IPS-15b (cell line): Measurements from ENCODE around the gene BARD1.

ENCODE experiments used
- H3K27me3 ChIP-seq: one replicate; pipeline ENCODE4 v1.6.1; 2013; ENCODE audit warnings: low read length; ENCODE audit not compliant: control insufficient read depth, insufficient read depth
- H3K36me3 ChIP-seq: one replicate; pipeline ENCODE4 v1.6.1; 2013; ENCODE audit warnings: low read length; ENCODE audit not compliant: control insufficient read depth, insufficient read depth
- H3K4me1 ChIP-seq: one replicate; pipeline ENCODE4 v1.6.1; 2013; ENCODE audit warnings: mild to moderate bottlenecking, low read length; ENCODE audit not compliant: control insufficient read depth, insufficient read depth
- H3K4me3 ChIP-seq: one replicate; pipeline ENCODE4 v1.5.1; 2013; ENCODE audit warnings: low read depth, low read length
- H3K9ac ChIP-seq: one replicate; pipeline ENCODE4 v1.6.1; 2013; ENCODE audit warnings: low read depth, mild to moderate bottlenecking, low read length
- H3K9me3 ChIP-seq: one replicate; pipeline ENCODE4 v1.6.1; 2013; ENCODE audit warnings: mild to moderate bottlenecking, low read length; ENCODE audit not compliant: control insufficient read depth, insufficient read depth

BARD1 gene

GRCh38 chr2:214808981-214809750 lies at the start of gene BARD1:
Gene BARD1 (minus strand): TSS chr2:214809683. CDS start chr2:214809569, 114 bp downstream.
- no peaks in the 10 kb centered on the region for H3K9me3 ChIP-seq
- H3K4me1 ChIP-seq = peaks cover 16% of the 10 kb centered on the region
- no peaks in the 10 kb centered on the region for H3K36me3 ChIP-seq
- peaks cover 7% of the 10 kb centered on the region for H3K27me3 ChIP-seq
- peak within 1 kb of the TSS; percentile 79 for H3K9ac ChIP-seq
- H3K4me3 ChIP-seq = peak within 1 kb of the TSS; percentile 84

GRCh38 chr2:214856137-214856536 lies 46.7 kb upstream of the BARD1 start:
- H3K4me3 ChIP-seq = no peak overlapping the region
- no peaks in the 10 kb centered on the region for H3K4me1 ChIP-seq
- no peaks in the 10 kb centered on the region for H3K27me3 ChIP-seq
- no peaks in the 10 kb centered on the region for H3K36me3 ChIP-seq
- H3K9me3 ChIP-seq = no peaks in the 10 kb centered on the region
- H3K9ac ChIP-seq = no peak overlapping the region

DNA sequence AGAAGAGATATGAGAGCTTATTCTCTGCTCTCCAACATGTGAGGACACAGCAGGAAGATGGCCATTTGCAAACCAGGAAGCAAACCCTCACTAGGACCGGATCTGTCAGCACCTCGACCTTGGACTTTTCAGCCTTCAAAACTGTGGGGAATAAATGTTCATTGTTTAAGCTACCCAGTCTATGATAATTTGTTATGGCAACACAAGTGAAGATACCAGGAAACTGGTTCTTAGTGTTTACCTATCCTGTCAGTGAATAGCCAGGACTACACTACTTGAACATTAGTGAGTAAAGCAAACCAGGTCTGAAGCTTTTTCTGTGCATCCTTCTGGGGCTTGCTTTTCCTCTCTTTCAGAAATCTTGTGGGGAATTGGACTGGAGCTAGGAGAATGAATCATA lies 44.4 kb upstream of the BARD1 start:
- no peaks in the 10 kb centered on the region for H3K27me3 ChIP-seq
- no peaks in the 10 kb centered on the region for H3K9me3 ChIP-seq
- H3K4me3 ChIP-seq = no peak overlapping the region

GRCh38 chr2:214843823-214844222 lies 34.3 kb upstream of the BARD1 start:
- Histone ChIP-seq H3K4me1 (no peaks in the 10 kb centered on the region), H3K9ac (no peak overlapping the region), H3K4me3 (no peak overlapping the region), H3K36me3 (no peaks in the 10 kb centered on the region), H3K9me3 (peaks cover 3% of the 10 kb centered on the region), H3K27me3 (no peaks in the 10 kb centered on the region)

More for the DNA sequence above, 44.4 kb upstream of the BARD1 start:
- Histone ChIP-seq H3K9ac (no peak overlapping the region), H3K36me3 (no peaks in the 10 kb centered on the region), H3K4me1 (no peaks in the 10 kb centered on the region)

GRCh38 chr2:214839464-214839863 lies 30.0 kb upstream of the BARD1 start:
- peaks cover 7% of the 10 kb centered on the region for H3K4me1 ChIP-seq
- H3K36me3 ChIP-seq = no peaks in the 10 kb centered on the region
- H3K4me3 ChIP-seq = no peak overlapping the region
- no peak overlapping the region for H3K9ac ChIP-seq
- H3K27me3 ChIP-seq = no peaks in the 10 kb centered on the region
- H3K9me3 ChIP-seq = peaks cover 3% of the 10 kb centered on the region

DNA sequence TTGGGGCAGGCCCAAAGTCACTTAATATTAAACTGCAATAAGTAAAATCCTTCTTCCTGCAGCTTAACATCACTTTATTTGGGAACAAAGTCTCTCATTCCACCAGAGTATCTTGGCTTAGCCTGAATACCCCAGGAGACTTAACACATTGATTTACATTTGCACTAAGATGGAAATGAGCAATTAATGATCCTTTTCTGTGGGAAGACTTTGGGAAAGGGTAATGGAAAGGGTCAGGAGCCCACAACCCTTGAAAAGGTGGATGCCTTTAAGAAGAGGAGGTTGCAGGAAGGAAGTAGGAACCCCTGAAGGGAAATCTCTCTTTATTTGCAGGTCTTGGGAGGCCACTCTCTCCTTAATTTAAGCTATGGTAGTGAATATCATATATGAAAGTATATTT lies 28.0 kb upstream of the BARD1 start:
- Histone ChIP-seq H3K27me3 (no peaks in the 10 kb centered on the region), H3K9me3 (peaks cover 3% of the 10 kb centered on the region), H3K4me1 (peaks cover 7% of the 10 kb centered on the region), H3K4me3 (no peak overlapping the region), H3K36me3 (no peaks in the 10 kb centered on the region), H3K9ac (no peak overlapping the region)

GRCh38 chr2:214836568-214836967 lies 27.1 kb upstream of the BARD1 start:
- Histone ChIP-seq H3K9me3 (peaks cover 3% of the 10 kb centered on the region), H3K36me3 (no peaks in the 10 kb centered on the region), H3K4me3 (no peak overlapping the region), H3K27me3 (no peaks in the 10 kb centered on the region), H3K9ac (no peak overlapping the region), H3K4me1 (peaks cover 7% of the 10 kb centered on the region)

DNA sequence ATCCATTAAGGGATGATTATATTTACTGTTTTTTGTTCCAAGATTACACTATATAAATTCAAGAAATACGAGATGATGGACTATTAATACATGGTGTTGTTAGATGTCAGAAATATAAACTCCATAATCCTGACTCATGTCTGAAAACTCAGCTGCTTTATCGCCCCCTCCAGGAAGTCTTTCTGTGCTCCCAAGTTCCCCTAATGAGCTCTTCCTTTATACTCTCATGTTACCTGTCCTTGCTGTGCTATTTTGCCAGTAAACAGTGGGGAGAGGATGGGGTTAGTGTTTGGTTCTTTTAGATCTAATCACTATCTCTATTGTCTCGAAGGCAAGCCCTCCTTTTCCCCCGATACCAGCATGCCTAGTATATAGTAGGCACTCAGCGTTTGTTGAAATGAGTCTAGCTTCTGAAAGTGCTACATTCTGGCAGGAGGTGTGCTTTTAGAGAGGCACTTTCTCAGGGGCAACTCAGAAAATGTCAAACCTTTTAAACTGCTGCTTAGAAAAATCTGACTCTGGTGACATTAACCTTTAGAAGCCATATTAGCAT lies 21.4 kb upstream of the BARD1 start:
- Histone ChIP-seq H3K36me3 (no peaks in the 10 kb centered on the region), H3K9me3 (no peaks in the 10 kb centered on the region), H3K4me3 (no peak overlapping the region), H3K27me3 (no peaks in the 10 kb centered on the region), H3K4me1 (no peaks in the 10 kb centered on the region), H3K9ac (no peak overlapping the region)

DNA sequence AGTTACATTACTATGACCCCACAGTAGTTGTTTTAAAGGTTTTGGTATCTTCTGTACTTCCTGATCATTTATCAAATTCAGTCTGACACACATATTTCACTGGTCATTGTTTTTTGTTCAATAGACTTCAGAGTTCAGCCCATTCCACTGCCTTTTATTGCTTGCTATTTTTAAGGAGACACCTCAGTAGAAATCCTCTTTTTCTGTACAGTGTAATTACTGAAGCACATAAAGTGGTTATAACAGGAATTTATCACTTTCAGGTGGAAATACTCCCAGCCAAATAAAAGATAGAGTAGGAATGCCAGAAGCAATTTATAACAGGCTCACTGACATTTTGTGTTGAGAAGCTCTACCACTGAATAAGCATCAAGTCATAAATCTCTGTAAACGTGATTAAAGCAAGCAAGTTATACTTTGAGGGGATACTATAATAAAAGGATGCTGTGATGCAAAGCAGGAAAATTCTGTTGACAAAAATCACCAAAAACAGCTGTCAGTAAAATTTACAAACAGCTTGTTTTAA lies 6.6 kb upstream of the BARD1 start:
- Histone ChIP-seq H3K9ac (no peak overlapping the region), H3K9me3 (no peaks in the 10 kb centered on the region), H3K4me3 (no peak overlapping the region), H3K4me1 (peaks cover 10% of the 10 kb centered on the region), H3K27me3 (peaks cover 4% of the 10 kb centered on the region), H3K36me3 (no peaks in the 10 kb centered on the region)

DNA sequence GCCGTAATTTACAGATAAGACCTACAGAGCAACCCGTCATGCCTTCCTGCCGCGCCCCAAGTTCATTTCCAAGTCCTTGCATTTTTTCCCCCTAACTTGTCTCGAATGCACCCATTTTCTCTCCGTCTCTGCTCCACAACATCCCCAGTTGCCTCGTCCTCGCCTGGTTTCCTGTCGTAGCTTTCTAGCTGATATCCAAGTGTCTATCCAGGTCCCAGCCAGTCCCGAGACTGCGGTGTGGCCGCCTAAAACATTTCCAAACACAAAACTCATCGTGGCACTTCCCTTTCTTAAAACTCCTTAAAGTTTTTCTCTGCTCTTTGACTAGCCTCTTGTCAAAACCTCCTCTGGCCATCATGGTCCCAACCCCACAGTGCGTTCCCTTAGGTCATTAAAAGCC lies 1.2 kb upstream of the BARD1 start:
- Histone ChIP-seq H3K4me3 (peak overlapping the region; percentile 60), H3K36me3 (no peaks in the 10 kb centered on the region), H3K9me3 (no peaks in the 10 kb centered on the region), H3K27me3 (peaks cover 7% of the 10 kb centered on the region), H3K4me1 (peaks cover 15% of the 10 kb centered on the region), H3K9ac (no peak overlapping the region)

DNA sequence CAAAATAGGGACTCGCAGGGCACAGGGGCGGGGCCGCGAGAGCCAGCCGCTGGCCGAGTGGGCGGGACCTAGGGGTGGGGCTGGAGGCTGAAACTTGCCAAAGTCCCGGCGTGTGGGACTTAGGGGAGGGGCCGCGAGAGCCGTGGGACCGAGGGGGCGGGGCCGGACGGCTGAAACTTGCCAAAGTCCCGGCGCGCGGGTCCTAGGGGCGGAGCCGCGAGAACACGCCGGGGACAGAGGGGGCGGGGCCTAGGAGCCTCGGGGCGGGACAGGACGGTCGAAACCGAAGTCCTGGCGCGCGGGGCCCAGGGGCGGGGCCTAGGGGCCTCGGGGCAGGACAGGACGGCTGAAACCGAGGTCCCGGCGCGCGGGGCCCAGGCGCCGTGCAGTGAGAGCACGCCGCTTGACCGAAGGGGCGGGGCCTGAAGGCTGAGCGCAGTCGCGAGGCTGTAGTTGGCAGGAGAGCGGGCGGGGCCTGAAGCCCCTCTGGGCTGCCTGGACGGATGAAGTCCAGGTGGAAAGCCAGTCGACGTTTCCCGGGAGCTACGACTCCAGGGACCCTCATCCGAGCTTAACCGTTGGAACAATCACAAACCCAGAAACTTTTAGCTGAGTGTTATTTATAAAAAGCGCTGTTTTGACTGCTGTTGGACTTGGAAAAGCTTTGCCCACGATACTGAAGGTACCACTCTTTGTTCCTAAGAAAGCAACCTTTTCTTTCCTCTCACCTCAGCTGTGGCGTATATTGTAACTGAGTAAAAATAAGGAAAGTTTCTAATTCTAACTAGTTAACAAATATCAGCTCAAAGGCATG lies 475 bp upstream of the BARD1 start:
- Histone ChIP-seq H3K4me3 (peak overlapping the region; percentile 60), H3K4me1 (peaks cover 15% of the 10 kb centered on the region), H3K9me3 (no peaks in the 10 kb centered on the region), H3K36me3 (no peaks in the 10 kb centered on the region), H3K27me3 (peaks cover 7% of the 10 kb centered on the region), H3K9ac (peak overlapping the region; percentile 61)
